ENCODE data around the gene RAPGEF3.

The RAPGEF3 gene

GRCh38 chr12:47755655-47756562 lies 2.8 kb downstream of the RAPGEF3 start:
- DNase-seq: peak; percentile 68

DNA sequence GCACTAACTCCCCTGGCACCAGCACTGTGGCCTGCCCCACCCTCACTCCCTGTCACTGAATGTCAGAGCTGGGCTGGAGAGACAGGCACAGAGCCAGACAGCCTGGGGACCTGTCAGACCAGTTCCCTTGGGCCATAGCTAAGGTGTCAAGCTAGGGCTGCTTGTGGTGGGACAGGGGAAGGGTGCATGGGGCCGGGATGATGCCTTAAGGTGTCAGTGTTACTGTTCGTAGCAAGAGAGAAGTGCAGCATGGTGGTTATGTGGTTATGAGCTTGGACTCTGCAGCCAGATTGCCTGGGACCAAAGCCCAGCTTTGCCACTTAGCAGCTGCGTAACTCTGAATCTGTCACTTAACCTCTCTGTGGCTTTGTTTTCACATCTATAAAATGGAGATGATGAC lies 3.8 kb downstream of the RAPGEF3 start:
- peak; percentile 25 for DNase-seq

GRCh38 chr12:47754126-47754525 lies 4.6 kb downstream of the RAPGEF3 start:
- no peak for DNase-seq

GRCh38 chr12:47753021-47754001 lies 5.4 kb downstream of the RAPGEF3 start:
- no peak for DNase-seq

DNA sequence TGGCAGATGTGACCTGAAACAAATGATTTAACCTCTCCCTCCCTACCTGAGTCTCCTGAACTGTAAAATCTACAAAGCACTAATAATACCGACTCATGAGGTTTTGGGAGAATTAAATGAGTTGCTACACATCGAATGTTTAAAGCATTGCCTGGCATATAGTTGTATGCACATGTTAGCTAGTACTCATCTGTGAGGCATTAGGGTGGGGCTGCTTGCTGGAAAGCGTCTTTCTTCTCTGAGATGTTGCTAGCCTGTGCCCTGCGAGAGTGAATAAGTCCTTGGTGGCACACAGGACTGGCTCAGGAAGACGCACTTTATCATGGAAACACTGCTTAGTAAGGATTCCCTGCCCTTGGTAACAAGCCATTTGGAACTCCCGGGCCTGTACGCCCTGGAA lies 6.1 kb downstream of the RAPGEF3 start:
- no peak for DNase-seq

- no peak for DNase-seq
Observed at GRCh38 chr12:47752121-47752520, 6.6 kb downstream of the RAPGEF3 start.

- no peak for DNase-seq
Observed at GRCh38 chr12:47751561-47751960, 7.1 kb downstream of the RAPGEF3 start.

- DNase-seq: no peak
Observed at GRCh38 chr12:47750916-47751470, 7.7 kb downstream of the RAPGEF3 start.

DNA sequence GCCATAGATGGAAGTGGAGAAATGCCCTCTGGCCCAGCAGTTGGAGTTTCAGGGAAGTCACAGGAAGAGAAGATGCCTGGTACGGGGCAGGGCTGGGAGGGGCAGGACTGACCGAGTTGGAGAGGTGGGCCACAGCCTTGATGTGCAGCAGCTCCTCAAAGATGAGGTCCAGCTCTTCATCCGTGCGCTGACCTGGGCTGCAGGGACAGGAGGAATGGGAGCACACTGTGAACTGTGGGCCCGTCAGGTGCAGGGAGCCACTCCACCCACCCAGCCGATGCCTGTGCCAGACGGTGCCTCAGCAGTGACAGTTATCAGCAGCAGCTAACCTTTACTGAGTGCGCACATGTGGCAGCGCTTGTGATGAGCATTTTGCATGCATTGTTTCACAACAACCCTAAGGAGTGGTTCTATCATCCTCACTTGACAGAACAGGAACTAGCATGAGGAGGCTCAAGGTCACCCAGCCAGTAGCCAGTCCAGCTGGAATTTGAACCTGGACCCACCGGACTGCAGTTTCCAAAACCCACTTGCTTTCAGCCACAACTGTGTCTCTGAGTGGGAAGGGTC lies 8.4 kb downstream of the RAPGEF3 start:
- DNase-seq: no peak

GRCh38 chr12:47748899-47749298 lies 9.8 kb downstream of the RAPGEF3 start:
- DNase-seq: no peak

GRCh38 chr12:47748507-47748828 lies 10.2 kb downstream of the RAPGEF3 start:
- DNase-seq: no peak

- no peak for DNase-seq
Observed at GRCh38 chr12:47747596-47748506, 10.8 kb downstream of the RAPGEF3 start.

- no peak for DNase-seq
Observed at GRCh38 chr12:47747126-47747525, 11.6 kb downstream of the RAPGEF3 start.

DNA sequence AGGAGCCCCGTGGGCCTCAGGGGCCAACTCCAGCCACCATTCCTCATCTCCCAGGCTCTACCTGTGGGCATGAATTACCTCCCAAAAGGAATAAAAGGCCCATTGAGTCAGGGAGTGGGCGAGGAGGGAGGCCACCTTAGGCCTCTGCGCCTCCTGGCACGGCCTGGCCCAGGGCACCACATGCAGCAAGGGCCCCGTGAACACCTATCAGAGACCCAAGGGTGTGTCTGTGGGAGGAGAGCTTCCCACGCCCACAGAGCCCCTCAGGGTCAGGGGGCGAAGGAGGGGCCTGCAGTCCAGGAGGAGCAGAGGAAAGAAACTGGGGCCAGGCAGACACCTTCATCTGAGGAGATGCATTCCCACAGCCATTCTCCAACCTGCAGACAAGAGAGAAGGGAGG lies 12.2 kb downstream of the RAPGEF3 start:
- no peak for DNase-seq

- DNase-seq: no peak
Observed at GRCh38 chr12:47746073-47746472, 12.6 kb downstream of the RAPGEF3 start.

- no peak for DNase-seq
Observed at GRCh38 chr12:47745485-47746041, 13.1 kb downstream of the RAPGEF3 start.

GRCh38 chr12:47744778-47745436 lies 13.8 kb downstream of the RAPGEF3 start:
- DNase-seq: no peak

DNA sequence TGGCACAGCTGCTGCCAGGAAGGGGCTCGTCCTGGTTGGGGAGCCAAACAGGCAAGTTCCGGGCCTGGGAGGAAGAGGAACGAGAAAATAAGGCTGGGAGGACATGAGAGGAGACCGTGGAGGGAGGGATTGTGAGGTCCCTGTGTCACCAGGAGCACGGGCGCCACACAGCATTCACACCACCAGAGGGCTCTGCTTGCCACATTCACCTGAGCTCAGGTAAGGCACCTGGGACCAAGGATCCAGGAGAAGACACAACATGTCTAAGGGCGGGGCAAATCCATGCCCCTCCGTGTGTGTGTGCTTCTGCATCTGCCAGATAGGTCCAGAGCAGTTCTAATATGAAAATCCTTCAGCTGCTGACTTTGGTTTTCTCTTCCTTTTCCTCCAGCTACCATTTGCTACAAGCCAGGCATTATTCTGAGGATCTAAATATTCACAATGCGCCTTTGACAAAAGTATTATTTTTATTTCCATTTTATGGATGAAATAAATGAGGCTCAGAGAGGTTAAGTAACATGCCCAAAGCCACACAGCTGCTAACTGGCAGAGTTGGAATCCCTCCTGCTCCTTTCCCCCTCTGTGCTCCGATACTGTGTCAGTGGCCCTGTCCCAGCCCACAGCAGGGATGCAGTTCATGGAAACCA lies 14.6 kb downstream of the RAPGEF3 start:
- peak; percentile 36 for DNase-seq

DNA sequence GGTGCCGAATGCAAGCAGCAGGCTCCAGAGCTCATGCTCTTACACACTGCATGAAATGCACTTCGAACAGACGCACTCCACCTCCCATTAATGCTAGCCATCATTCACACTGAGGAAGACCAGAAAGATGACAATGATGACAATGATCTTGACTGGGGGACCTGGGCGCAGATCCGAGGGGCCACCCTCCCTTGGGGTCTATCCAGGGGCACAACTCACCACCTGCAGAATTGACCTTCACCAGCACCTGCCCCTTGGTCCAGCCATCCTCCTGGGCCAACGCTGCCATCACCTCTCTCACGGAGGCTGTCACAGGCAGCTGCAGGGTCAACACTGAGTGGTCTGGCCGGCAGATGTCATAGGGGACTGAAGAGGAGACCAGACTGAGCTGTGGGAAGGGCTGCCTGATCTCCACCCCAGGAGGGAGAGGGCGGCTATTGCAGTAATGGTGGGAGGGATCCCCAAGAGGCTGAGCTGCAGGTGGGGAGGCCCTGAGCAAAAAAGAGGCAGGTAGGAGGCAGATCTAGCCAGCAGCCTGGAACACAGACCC lies 15.3 kb downstream of the RAPGEF3 start:
- DNase-seq: no peak

DNA sequence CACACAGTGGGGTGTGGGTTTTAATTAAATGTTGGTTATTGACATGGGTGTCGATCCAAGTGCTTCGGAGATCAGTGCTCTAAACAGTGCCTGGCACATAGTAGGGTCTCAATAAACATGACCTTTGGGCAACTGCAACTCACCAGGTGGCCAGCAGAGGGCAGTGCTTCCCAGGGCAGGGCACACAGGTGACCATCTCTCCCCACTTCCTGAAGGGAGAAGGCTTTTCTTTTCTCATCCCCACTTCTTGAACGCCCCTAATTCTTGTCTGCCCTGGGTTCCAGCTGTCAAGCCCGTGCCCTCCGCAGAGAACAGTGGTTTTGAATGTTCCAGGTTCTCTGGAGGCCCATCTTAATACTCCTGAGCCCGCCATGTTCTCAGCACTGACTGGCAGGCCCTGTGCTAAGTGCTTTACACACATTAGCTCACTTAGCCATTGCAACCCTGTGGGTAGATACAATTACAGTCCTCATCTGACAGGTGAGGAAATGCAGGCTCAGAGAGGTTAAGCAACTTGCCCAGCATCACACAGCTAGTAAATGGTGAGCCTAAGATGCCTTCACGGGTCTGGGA lies 16.3 kb downstream of the RAPGEF3 start:
- peak; percentile 79 for DNase-seq

Measured in activated CD4-positive, alpha-beta T cell treated with anti-CD3 and anti-CD28 coated beads, Interleukin-10, Interleukin-2, amounts not matched to agents 100 ng/mL and 50 ng/mL, durations not matched to agents 16 hours and 8 hours (primary cell).